ENCODE data around the gene PTRH1.

The PTRH1 gene

GRCh38 chr9:127682351-127683136 lies 32.9 kb downstream of the PTRH1 start:
- DNase-seq, result no peak
- in situ Hi-C loops (cut with HindIII; ENCODE audit: low pct_ligation_motif_present, low pct_unique_long_range_greater_than_20kb, low sequenced_read_pairs), result no loop called here

DNA sequence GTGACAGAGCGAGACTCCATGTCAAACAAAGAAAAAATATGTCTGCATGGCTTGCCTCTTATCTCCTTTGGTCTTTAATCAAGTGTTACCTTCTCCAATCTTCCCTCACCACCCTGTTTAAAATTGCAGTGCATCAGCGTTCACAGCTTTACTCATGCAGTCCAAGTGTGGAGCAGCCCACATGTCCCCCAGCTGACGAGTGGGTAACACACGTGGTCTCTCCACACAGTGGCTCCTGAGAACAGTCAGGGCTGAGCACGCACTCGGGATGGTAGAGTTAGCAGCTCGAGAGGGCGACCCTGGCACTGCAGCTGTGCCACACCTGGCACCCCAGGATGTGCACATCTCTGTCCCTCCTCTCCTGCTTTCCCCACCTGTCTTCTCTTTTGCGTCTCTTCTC lies 34.6 kb downstream of the PTRH1 start:
- in situ Hi-C loops (cut with HindIII; ENCODE audit: low pct_ligation_motif_present, low pct_unique_long_range_greater_than_20kb, low sequenced_read_pairs), result no loop called here
- DNase-seq, result no peak

- in situ Hi-C loops (cut with HindIII; ENCODE audit: low pct_ligation_motif_present, low pct_unique_long_range_greater_than_20kb, low sequenced_read_pairs), result no loop called here
- DNase-seq, result no peak
Observed at GRCh38 chr9:127680226-127680625, 35.2 kb downstream of the PTRH1 start.

- no peak for DNase-seq
- in situ Hi-C loops (cut with HindIII; ENCODE audit: low pct_ligation_motif_present, low pct_unique_long_range_greater_than_20kb, low sequenced_read_pairs), result no loop called here
Observed at GRCh38 chr9:127679506-127679905, 36.0 kb downstream of the PTRH1 start.

GRCh38 chr9:127676638-127677037 lies 38.8 kb downstream of the PTRH1 start:
- no peak for DNase-seq
- in situ Hi-C loops (cut with HindIII; ENCODE audit: low pct_ligation_motif_present, low pct_unique_long_range_greater_than_20kb, low sequenced_read_pairs), result no loop called here

DNA sequence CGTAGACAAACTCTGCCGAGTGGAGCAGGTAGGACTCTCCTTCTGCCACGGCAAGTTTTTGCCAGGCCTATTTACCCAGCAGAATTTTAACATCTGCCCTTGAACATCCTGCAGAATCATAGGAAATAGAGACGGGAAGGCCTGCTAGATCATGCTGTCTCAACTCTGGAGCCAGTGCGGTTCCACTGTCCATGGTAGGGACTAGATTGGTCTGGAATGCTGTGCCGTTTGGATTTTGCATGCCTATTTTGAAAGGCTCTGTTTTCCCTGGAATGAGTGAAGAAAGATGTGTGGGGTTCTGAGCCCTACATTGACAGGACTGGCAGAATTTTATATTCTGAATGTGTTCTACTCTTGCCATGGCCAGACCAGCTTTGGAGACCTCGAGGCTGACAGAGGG lies 42.2 kb downstream of the PTRH1 start:
- in situ Hi-C loops (cut with HindIII; ENCODE audit: low pct_ligation_motif_present, low pct_unique_long_range_greater_than_20kb, low sequenced_read_pairs), result no loop called here
- no peak for DNase-seq

DNA sequence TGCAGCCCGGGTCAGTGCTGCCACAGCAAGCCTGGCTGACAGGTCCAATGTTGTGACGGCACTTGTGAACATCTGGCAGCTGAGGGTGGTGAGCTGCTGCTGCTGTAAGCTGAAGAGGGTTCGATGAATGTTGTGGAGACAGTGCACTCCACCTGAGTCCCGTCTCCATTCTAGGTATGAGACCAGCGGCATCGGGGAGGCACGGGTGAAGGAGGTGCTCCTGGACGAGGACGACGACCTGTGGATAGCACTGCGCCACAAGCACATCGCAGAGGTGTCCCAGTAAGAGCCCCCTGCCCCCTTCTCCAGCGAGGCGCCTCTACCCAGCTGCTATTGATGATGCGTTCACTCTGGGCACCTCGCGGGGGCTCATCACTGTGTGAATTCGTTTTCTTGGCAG lies 47.6 kb downstream of the PTRH1 start:
- no peak for DNase-seq
- in situ Hi-C loops (cut with HindIII; ENCODE audit: low pct_ligation_motif_present, low pct_unique_long_range_greater_than_20kb, low sequenced_read_pairs), result no loop called here

- in situ Hi-C loops (cut with HindIII; ENCODE audit: low pct_ligation_motif_present, low pct_unique_long_range_greater_than_20kb, low sequenced_read_pairs), result no loop called here
- DNase-seq, result no peak
Observed at GRCh38 chr9:127667127-127667844, 48.2 kb downstream of the PTRH1 start.

GRCh38 chr9:127664678-127665507 lies 50.6 kb downstream of the PTRH1 start:
- no peak for DNase-seq
- in situ Hi-C loops (cut with HindIII; ENCODE audit: low pct_ligation_motif_present, low pct_unique_long_range_greater_than_20kb, low sequenced_read_pairs), result no loop called here

GRCh38 chr9:127664324-127664677 lies 51.2 kb downstream of the PTRH1 start:
- in situ Hi-C loops (cut with HindIII; ENCODE audit: low pct_ligation_motif_present, low pct_unique_long_range_greater_than_20kb, low sequenced_read_pairs), result no loop called here
- no peak for DNase-seq

All from ACHN (cell line).